ENCODE data around the gene MED22.

The MED22 gene

DNA sequence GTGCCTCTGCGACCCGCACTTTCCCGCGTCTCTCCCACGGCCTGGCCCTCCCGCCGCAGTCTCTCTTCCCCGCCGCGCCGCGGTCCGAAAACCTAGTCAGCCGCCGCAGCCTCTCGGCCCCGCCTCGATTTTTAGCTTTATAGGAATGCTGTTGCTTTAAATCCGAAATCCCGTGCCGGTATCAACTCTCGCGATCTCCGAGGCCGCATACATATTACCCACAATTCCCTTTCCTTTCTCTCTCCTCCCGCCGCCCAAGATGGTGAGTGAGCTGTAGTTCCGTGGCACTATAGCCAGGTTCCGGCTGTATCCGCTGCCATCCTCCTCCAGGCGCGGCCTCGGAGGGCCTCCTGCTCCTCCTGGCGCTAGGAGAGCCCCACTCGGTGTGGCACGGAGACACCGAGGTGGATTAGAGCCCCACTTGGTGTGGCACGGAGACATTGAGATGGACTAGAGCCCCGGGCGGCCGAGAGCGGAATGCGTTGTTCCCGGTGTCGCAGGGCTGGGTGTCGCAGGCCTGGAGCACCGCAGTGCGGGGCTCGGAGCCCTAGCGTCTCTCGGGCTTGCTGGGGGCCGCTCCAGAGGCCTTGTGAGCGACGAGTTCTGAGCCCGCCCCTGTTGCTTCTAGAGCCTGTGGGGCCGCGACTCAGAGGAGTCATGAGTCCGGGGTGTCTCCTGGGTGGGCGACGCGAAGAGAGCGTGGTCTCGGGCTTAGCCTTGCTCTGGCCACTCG is at the start of gene MED22, which contains the start of gene RPL7A:
MED22 (minus strand) TSS at position 147 of the 733 bp plus-strand sequence. CDS start 1,469 bp downstream, outside the sequence.
RPL7A (plus strand) TSS at position 234 of the 733 bp plus-strand sequence; CDS start at position 260, 26 bp downstream.
- H3K4me3 ChIP-seq (ENCODE audit: insufficient read depth, low read length, poor library complexity, severe bottlenecking) = peak within 1 kb of the TSS; percentile 99
- H3F3A ChIP-seq (ENCODE audit: insufficient read depth) = peaks cover 48% of the 10 kb centered on the region
- no peak within 1 kb of the TSS for H2AFZ ChIP-seq (ENCODE audit: low read depth, low read length, severe bottlenecking)
- H3K4me2 ChIP-seq (ENCODE audit: low read depth, low read length, poor library complexity, severe bottlenecking) = peak within 1 kb of the TSS; percentile 77
- no peaks in the 10 kb centered on the region for H3K27me3 ChIP-seq (ENCODE audit: low read length)
- H4K20me1 ChIP-seq (ENCODE audit: low read depth, low read length) = no peaks in the 10 kb centered on the region; the same call in 1 of the 2 replicates
- H3K9me2 ChIP-seq (replicated peaks; ENCODE audit: insufficient read depth, low read length) = no peaks in the 10 kb centered on the region
- H3K79me2 ChIP-seq (ENCODE audit: insufficient read depth, low read length) = peaks cover 40% of the 10 kb centered on the region
- no peaks in the 10 kb centered on the region for H3K9me3 ChIP-seq (ENCODE audit: insufficient read depth, low read length)
- TF ChIP-seq EZH2phosphoT487 (conservative IDR thresholded peaks at IDR 0.05; ENCODE audit: low read length) = no peak
- TF ChIP-seq CTCF (IDR thresholded peaks at IDR 0.05; ENCODE audit: insufficient read depth, low read length, poor library complexity, severe bottlenecking) = no peak
- peaks cover 35% of the 10 kb centered on the region for H3K36me3 ChIP-seq (ENCODE audit: low read length)
- peak within 1 kb of the TSS; percentile 100 for H3K9ac ChIP-seq (ENCODE audit: low read length)
- peak within 1 kb of the TSS; percentile 92 for H3K27ac ChIP-seq (ENCODE audit: low read depth, low read length)

DNA sequence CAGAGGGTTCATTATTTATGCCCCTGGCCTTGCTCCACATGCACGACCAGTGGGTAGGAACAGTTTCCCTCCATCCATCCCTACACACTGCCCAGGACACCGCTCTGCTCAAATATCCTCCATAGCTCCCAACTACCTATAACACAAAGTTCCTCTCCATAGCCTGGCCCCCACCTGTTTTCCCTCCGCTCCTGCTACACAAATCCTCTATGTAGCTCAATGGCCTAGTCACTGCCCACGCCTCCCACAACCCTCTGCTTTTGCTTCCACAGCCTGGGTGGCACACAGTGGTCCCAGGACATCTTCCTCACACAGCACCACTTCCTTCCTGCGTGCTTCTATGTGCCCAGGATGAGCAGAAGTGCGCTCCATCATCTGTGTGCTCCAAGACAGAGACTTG is 49.4 kb upstream of the MED22 start:
- Histone ChIP-seq H3K27me3 (ENCODE audit: low read length) (no peaks in the 10 kb centered on the region), H3K9me3 (ENCODE audit: insufficient read depth, low read length) (no peaks in the 10 kb centered on the region), H4K20me1 (ENCODE audit: low read depth, low read length) (no peaks in the 10 kb centered on the region), H3K4me3 (ENCODE audit: insufficient read depth, low read length, poor library complexity, severe bottlenecking) (no peak overlapping the region), H3K27ac (ENCODE audit: low read depth, low read length) (no peak overlapping the region), H3K79me2 (ENCODE audit: insufficient read depth, low read length) (no peaks in the 10 kb centered on the region), H3K9ac (ENCODE audit: low read length) (no peak overlapping the region), H3K4me2 (ENCODE audit: low read depth, low read length, poor library complexity, severe bottlenecking) (no peak overlapping the region), H3K9me2 (replicated peaks; ENCODE audit: insufficient read depth, low read length) (no peaks in the 10 kb centered on the region), H3K36me3 (ENCODE audit: low read length) (no peaks in the 10 kb centered on the region), H2AFZ (ENCODE audit: low read depth, low read length, severe bottlenecking) (no peak overlapping the region), H3F3A (ENCODE audit: insufficient read depth) (no peaks in the 10 kb centered on the region)
- TF ChIP-seq CTCF (IDR thresholded peaks at IDR 0.05; ENCODE audit: insufficient read depth, low read length, poor library complexity, severe bottlenecking) (no peak), EZH2phosphoT487 (conservative IDR thresholded peaks at IDR 0.05; ENCODE audit: low read length) (no peak)

DNA sequence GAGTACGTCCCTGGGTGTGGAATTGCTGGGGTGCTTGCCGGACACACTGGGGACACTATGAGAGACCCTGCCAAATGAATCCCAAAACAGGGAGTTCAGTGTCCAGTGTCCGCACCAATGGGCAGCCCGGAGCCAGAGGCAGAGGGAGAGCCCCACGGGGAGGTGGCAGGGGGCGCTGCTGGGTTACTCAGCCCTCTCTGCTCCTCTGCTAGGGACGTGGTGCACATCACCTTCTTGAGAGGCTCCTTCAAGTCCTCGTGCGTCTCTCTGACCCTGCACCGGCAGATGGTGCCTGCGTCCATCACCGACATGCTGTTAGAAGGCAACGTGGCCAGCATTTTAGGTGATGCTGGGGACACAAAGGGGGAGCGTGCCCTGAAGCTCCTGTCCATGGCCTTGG is 49.0 kb upstream of the MED22 start:
- no peak overlapping the region for H3K27ac ChIP-seq (ENCODE audit: low read depth, low read length)
- no peaks in the 10 kb centered on the region for H3K27me3 ChIP-seq (ENCODE audit: low read length)
- no peaks in the 10 kb centered on the region for H3F3A ChIP-seq (ENCODE audit: insufficient read depth)
- no peak overlapping the region for H3K4me3 ChIP-seq (ENCODE audit: insufficient read depth, low read length, poor library complexity, severe bottlenecking)
- no peaks in the 10 kb centered on the region for H3K36me3 ChIP-seq (ENCODE audit: low read length)
- no peaks in the 10 kb centered on the region for H3K9me2 ChIP-seq (replicated peaks; ENCODE audit: insufficient read depth, low read length)
- H3K9me3 ChIP-seq (ENCODE audit: insufficient read depth, low read length) = no peaks in the 10 kb centered on the region
- H4K20me1 ChIP-seq (ENCODE audit: low read depth, low read length) = no peaks in the 10 kb centered on the region
- H3K9ac ChIP-seq (ENCODE audit: low read length) = no peak overlapping the region
- no peaks in the 10 kb centered on the region for H3K79me2 ChIP-seq (ENCODE audit: insufficient read depth, low read length)
- H3K4me2 ChIP-seq (ENCODE audit: low read depth, low read length, poor library complexity, severe bottlenecking) = no peak overlapping the region
- H2AFZ ChIP-seq (ENCODE audit: low read depth, low read length, severe bottlenecking) = no peak overlapping the region
- TF ChIP-seq EZH2phosphoT487 (conservative IDR thresholded peaks at IDR 0.05; ENCODE audit: low read length) (no peak), CTCF (IDR thresholded peaks at IDR 0.05; ENCODE audit: insufficient read depth, low read length, poor library complexity, severe bottlenecking) (no peak)

All from SU-DHL-6 (cell line).